HL-60 (cell line): ENCODE results near the gene PRKD2.

Experiments used
- DNase-seq, 2 experiments: peaks; one replicate each; pipeline ENCODE4 v3.0.0-alpha.2; 2010 to 2020; ENCODE audit warnings: low read depth in 1 of 2, low spot score in 1 of 2
- H3K27ac ChIP-seq: fragments of 250-450 bp; sonication (Bioruptor Pico); replicated peaks from 2 replicates; pipeline ENCODE4 v1.5.1; 2020; ENCODE audit warnings: mild to moderate bottlenecking, moderate library complexity
- H3K27me3 ChIP-seq: fragments of 250-450 bp; sonication (Bioruptor Pico); 2 replicates; pipeline ENCODE4 v1.5.1; 2021; ENCODE audit warnings: mild to moderate bottlenecking, moderate library complexity; ENCODE audit not compliant: insufficient read depth, poor library complexity, severe bottlenecking
- H3K4me3 ChIP-seq: replicated peaks from 2 replicates; pipeline ENCODE4 v1.5.1; 2011; ENCODE audit warnings: mild to moderate bottlenecking, control low read depth, low read length; ENCODE audit not compliant: insufficient read depth
- GABPA ChIP-seq: IDR thresholded peaks from 2 replicates; pipeline ENCODE4 v1.6.1; 2012; ENCODE audit warnings: low read depth
- POLR2AphosphoS5 ChIP-seq: IDR thresholded peaks from 2 replicates; pipeline ENCODE4 v1.6.1; 2012; ENCODE audit warnings: low read depth
- SPI1 ChIP-seq: IDR thresholded peaks from 2 replicates; pipeline ENCODE4 v1.6.1; 2012; ENCODE audit warnings: low read depth, mild to moderate bottlenecking, borderline replicate concordance
- TF ChIP-seq, protein P1 (sequence below): IDR thresholded peaks from one replicate; pipeline ENCODE4 v1.5.1; 2011; ENCODE audit warnings: low read length, control low read depth, inconsistent platforms; ENCODE audit not compliant: insufficient read depth
- TF ChIP-seq, protein P2 (sequence below): IDR thresholded peaks from 2 replicates; pipeline ENCODE4 v1.6.1; 2012; ENCODE audit warnings: low read depth; ENCODE audit not compliant: insufficient replicate concordance

The PRKD2 gene

DNA sequence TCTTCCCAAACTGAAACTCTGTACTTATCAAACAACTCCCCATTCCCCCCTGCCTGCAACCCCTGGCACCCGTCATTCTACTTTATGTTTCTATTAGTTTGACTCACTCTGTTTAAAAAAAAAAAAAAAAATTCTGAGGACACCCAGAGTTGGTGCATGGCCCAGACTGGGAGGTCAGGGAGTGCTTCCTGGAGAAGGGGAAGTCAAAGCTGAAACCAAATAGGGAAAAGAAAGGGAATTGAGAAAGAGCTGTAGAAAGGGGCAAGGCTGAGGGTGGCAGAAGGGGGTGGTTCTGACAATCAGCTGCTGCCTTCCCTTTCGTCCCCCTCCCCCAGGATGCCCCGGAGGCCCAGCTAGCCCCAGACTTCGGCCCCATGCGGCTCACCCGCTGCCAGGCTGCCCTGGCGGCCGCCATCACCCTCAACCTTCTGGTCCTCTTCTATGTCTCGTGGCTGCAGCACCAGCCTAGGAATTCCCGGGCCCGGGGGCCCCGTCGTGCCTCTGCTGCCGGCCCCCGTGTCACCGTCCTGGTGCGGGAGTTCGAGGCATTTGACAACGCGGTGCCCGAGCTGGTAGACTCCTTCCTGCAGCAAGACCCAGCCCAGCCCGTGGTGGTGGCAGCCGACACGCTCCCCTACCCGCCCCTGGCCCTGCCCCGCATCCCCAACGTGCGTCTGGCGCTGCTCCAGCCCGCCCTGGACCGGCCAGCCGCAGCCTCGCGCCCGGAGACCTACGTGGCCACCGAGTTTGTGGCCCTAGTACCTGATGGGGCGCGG is 38.4 kb upstream of the PRKD2 start:
- Histone ChIP-seq H3K27me3 (no peaks in the 10 kb centered on the region), H3K4me3 (no peak overlapping the region), H3K27ac (no peak overlapping the region)
- no peak for TF ChIP-seq GABPA
- TF ChIP-seq SPI1, result peak; percentile 42; the same call in 1 of the 2 replicates
- TF ChIP-seq, protein P1, sequence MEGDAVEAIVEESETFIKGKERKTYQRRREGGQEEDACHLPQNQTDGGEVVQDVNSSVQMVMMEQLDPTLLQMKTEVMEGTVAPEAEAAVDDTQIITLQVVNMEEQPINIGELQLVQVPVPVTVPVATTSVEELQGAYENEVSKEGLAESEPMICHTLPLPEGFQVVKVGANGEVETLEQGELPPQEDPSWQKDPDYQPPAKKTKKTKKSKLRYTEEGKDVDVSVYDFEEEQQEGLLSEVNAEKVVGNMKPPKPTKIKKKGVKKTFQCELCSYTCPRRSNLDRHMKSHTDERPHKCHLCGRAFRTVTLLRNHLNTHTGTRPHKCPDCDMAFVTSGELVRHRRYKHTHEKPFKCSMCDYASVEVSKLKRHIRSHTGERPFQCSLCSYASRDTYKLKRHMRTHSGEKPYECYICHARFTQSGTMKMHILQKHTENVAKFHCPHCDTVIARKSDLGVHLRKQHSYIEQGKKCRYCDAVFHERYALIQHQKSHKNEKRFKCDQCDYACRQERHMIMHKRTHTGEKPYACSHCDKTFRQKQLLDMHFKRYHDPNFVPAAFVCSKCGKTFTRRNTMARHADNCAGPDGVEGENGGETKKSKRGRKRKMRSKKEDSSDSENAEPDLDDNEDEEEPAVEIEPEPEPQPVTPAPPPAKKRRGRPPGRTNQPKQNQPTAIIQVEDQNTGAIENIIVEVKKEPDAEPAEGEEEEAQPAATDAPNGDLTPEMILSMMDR, result no peak
- TF ChIP-seq POLR2AphosphoS5, result no peak
- DNase-seq, result peak; percentile 23 to 76

DNA sequence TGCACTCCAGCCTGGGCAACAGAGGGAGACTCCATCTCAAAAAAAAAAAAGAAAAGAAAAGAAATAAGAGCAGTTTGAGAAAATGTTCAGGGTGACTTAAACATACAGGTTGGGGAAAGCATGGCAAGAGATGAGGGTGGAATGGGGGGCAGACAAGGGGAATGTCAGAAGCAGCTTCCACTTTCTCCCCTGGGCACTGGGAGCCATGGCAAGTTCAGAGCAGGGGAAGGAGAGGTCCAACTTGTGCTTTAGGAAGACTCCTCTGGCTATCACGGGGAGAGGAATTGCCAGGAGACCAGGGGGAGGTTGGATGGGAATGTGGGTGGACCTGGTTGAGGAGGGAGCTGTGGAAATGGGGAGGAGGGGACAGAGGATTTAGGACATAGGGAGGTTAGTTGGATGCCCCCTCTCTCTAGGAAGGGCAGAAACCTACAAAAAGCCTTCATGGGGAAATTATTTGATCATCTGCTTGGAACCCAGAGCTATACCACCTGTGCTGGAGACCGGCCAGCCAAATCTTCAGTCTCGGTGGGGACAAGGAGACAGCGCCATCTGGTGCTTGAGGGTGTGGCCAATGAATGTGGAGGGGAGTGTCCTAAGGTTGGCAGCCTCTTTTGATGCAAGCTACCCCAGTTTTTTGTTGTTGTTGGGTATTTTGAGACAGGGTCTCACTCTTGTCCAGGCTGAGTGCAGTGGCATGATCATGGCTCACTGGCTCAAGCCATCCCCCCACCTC is 36.7 kb upstream of the PRKD2 start:
- Histone ChIP-seq H3K27ac (no peak overlapping the region), H3K4me3 (no peak overlapping the region), H3K27me3 (no peaks in the 10 kb centered on the region)
- peak in 1 of 2 experiments; percentile 77 for DNase-seq
- TF ChIP-seq, protein P1, result peak; percentile 63
- no peak for TF ChIP-seq POLR2AphosphoS5

DNA sequence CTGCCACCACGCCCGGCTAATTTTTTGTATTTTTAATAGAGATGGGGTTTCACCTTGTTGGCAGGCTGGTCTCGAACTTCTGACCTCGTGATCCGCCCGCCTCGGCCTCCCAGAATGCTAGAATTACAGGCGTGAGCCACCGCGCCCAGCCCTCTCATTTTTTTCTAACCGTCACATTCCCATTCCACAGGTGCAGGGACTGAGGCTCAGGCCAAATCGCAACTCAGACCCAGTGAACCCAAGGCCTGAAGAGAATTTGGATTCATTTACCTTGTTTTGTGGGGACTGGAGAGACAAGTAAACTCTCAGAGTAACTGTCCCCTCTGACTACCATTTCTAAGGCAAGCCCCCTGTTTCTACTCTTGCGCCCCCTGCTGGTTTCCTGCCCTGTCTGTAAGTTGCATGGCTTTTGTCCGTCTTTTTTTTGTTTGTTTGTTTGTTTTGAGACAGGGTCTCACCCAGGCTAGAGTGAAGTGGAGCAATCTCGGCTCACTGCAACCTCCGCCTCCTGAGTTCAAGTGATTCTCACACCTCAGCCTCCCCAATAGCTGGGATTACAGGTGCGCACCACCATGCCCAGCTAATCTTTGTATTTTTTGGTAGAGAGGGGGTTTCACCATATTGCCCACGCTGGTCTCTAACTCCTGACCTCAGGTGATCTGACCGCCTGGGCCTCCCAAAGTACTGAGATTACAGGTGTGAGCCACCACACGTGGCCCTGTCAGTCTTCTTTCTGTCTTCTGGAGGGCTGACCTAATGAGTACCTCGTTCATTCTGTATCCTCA is 31.6 kb upstream of the PRKD2 start:
- Histone ChIP-seq H3K27me3 (no peaks in the 10 kb centered on the region), H3K27ac (no peak overlapping the region), H3K4me3 (no peak overlapping the region)
- peak in 1 of 2 experiments; percentile 72 for DNase-seq
- TF ChIP-seq POLR2AphosphoS5, result no peak
- TF ChIP-seq, protein P2, sequence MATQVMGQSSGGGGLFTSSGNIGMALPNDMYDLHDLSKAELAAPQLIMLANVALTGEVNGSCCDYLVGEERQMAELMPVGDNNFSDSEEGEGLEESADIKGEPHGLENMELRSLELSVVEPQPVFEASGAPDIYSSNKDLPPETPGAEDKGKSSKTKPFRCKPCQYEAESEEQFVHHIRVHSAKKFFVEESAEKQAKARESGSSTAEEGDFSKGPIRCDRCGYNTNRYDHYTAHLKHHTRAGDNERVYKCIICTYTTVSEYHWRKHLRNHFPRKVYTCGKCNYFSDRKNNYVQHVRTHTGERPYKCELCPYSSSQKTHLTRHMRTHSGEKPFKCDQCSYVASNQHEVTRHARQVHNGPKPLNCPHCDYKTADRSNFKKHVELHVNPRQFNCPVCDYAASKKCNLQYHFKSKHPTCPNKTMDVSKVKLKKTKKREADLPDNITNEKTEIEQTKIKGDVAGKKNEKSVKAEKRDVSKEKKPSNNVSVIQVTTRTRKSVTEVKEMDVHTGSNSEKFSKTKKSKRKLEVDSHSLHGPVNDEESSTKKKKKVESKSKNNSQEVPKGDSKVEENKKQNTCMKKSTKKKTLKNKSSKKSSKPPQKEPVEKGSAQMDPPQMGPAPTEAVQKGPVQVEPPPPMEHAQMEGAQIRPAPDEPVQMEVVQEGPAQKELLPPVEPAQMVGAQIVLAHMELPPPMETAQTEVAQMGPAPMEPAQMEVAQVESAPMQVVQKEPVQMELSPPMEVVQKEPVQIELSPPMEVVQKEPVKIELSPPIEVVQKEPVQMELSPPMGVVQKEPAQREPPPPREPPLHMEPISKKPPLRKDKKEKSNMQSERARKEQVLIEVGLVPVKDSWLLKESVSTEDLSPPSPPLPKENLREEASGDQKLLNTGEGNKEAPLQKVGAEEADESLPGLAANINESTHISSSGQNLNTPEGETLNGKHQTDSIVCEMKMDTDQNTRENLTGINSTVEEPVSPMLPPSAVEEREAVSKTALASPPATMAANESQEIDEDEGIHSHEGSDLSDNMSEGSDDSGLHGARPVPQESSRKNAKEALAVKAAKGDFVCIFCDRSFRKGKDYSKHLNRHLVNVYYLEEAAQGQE, result no peak
- TF ChIP-seq SPI1, result no peak
- TF ChIP-seq, protein P1, result peak; percentile 45
- TF ChIP-seq GABPA, result no peak
